Astrocyte (in vitro differentiated cells and primary cell): ENCODE results near the gene CPM. TPM values are rescaled to one million over a fixed set of nuclear protein-coding genes. Genes with fewer than 3 reads are reported as not detected.

Source experiments
- DNase-seq: peaks from one replicate; pipeline ENCODE4 v3.0.0-alpha.2; 2010; ENCODE audit warnings: low read depth
- FAIRE-seq: peaks from 2 replicates; lab custom pipeline; 2011; peaks lifted over from hg19 to GRCh38; lab: Jason Lieb, UNC
- H2AFZ ChIP-seq: 2 replicates; pipeline ENCODE4 v1.6.0; 2012; ENCODE audit warnings: low read depth, low read length, inconsistent platforms
- H3K27ac ChIP-seq: 2 replicates; pipeline ENCODE4 v1.5.1; 2011; ENCODE audit warnings: low read depth, low read length, inconsistent platforms
- H3K27me3 ChIP-seq: 2 replicates; pipeline ENCODE4 v1.6.0; 2011; ENCODE audit warnings: low read length, inconsistent platforms; ENCODE audit not compliant: insufficient read depth
- H3K36me3 ChIP-seq: 2 replicates; pipeline ENCODE4 v1.5.1; 2011; ENCODE audit warnings: low read length, inconsistent platforms; ENCODE audit not compliant: insufficient read depth
- H3K4me1 ChIP-seq: 2 replicates; pipeline ENCODE4 v1.5.1; 2011; ENCODE audit warnings: low read length, inconsistent platforms; ENCODE audit not compliant: insufficient read depth
- H3K4me2 ChIP-seq: 2 replicates; pipeline ENCODE4 v1.6.0; 2012; ENCODE audit warnings: low read length, inconsistent platforms
- H3K4me3 ChIP-seq: 2 replicates; pipeline ENCODE4 v1.5.1; 2011; ENCODE audit warnings: low read depth, mild to moderate bottlenecking, low read length, inconsistent platforms; ENCODE audit not compliant: insufficient read depth
- H3K79me2 ChIP-seq: 2 replicates; pipeline ENCODE4 v1.6.0; 2012; ENCODE audit warnings: mild to moderate bottlenecking, low read length, inconsistent platforms; ENCODE audit not compliant: insufficient read depth
- H3K9ac ChIP-seq: 2 replicates; pipeline ENCODE4 v1.6.0; 2012; ENCODE audit warnings: mild to moderate bottlenecking, low read length, inconsistent platforms
- H3K9me3 ChIP-seq: 2 replicates; pipeline ENCODE4 v1.5.1; 2012; ENCODE audit warnings: low read depth, mild to moderate bottlenecking, low read length, inconsistent platforms; ENCODE audit not compliant: insufficient read depth
- H4K20me1 ChIP-seq: 2 replicates; pipeline ENCODE4 v1.6.0; 2012; ENCODE audit warnings: low read length, inconsistent platforms; ENCODE audit not compliant: insufficient read depth
- H3K27ac Mint-ChIP-seq: one replicate; pipeline ENCODE4 v1.8.0; 2021; ENCODE audit warnings: mild to moderate bottlenecking, mixed read lengths; ENCODE audit not compliant: unreplicated experiment
- H3K27me3 Mint-ChIP-seq: one replicate; pipeline ENCODE4 v1.8.0; 2021; ENCODE audit warnings: low read depth, mixed read lengths; ENCODE audit not compliant: unreplicated experiment
- H3K36me3 Mint-ChIP-seq: one replicate; pipeline ENCODE4 v1.8.0; 2021; ENCODE audit warnings: low read depth, mixed read lengths; ENCODE audit not compliant: unreplicated experiment
- H3K4me1 Mint-ChIP-seq: one replicate; pipeline ENCODE4 v1.8.0; 2021; ENCODE audit warnings: low read depth, mixed read lengths; ENCODE audit not compliant: unreplicated experiment
- H3K4me3 Mint-ChIP-seq: one replicate; pipeline ENCODE4 v1.8.0; 2021; ENCODE audit warnings: mild to moderate bottlenecking, moderate library complexity, mixed read lengths; ENCODE audit not compliant: unreplicated experiment
- H3K9me3 Mint-ChIP-seq: one replicate; pipeline ENCODE4 v1.8.0; 2021; ENCODE audit warnings: mild to moderate bottlenecking, mixed read lengths; ENCODE audit not compliant: unreplicated experiment
- EZH2 ChIP-seq: IDR thresholded peaks from 2 replicates; pipeline ENCODE4 v1.6.1; 2012; ENCODE audit warnings: mild to moderate bottlenecking, low read length, inconsistent platforms; ENCODE audit not compliant: insufficient read depth
- total RNA-seq: library from RNA; stranded (reverse); gene quantifications from 2 replicates; pipeline ENCODE4 v1.2.1, GENCODE V29; 2021
- TF ChIP-seq, protein P1 (sequence below): IDR thresholded peaks from 2 replicates; pipeline ENCODE4 v1.5.1; 2011; ENCODE audit warnings: low read depth, mild to moderate bottlenecking, inconsistent platforms, low read length, moderate library complexity; ENCODE audit not compliant: insufficient read depth

Gene CPM
- total RNA-seq, 1 donor from 2014 or later = 2.7 TPM

DNA sequence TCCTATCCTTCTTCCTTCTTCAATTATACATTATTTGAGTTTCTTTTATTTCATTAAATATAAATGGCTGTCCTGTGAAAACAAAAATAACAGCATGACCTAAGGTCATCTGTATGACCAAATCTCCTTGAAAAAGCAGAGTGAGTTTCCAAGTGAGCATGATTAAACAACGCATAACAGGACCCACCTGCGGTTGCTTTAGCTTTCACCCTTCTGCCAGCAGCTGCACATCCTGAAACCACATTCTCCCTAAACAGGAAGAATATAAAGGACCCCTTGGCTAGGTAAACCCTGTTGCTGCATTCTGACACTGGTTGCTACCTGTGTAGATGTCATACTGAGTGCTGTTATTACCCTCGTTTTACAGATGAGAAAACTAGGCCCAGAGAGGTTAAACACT is 42.8 kb upstream of the CPM start:
- Histone ChIP-seq H2AFZ (no peak overlapping the region), H3K4me1 (no peaks in the 10 kb centered on the region), H3K27ac (no peak overlapping the region), H3K79me2 (no peaks in the 10 kb centered on the region), H3K4me3 (no peak overlapping the region), H4K20me1 (no peaks in the 10 kb centered on the region), H3K4me2 (no peak overlapping the region), H3K9ac (no peak overlapping the region), H3K36me3 (no peaks in the 10 kb centered on the region), H3K27me3 (no peaks in the 10 kb centered on the region), H3K9me3 (no peaks in the 10 kb centered on the region)
- DNase-seq (no peak), FAIRE-seq (no peak)
- H3K27me3 Mint-ChIP-seq = peaks cover under 1% of the 10 kb centered on the region
- no peak overlapping the region for H3K27ac Mint-ChIP-seq
- no peaks in the 10 kb centered on the region for H3K9me3 Mint-ChIP-seq
- no peaks in the 10 kb centered on the region for H3K36me3 Mint-ChIP-seq
- no peak for TF ChIP-seq EZH2
- TF ChIP-seq, protein P1, sequence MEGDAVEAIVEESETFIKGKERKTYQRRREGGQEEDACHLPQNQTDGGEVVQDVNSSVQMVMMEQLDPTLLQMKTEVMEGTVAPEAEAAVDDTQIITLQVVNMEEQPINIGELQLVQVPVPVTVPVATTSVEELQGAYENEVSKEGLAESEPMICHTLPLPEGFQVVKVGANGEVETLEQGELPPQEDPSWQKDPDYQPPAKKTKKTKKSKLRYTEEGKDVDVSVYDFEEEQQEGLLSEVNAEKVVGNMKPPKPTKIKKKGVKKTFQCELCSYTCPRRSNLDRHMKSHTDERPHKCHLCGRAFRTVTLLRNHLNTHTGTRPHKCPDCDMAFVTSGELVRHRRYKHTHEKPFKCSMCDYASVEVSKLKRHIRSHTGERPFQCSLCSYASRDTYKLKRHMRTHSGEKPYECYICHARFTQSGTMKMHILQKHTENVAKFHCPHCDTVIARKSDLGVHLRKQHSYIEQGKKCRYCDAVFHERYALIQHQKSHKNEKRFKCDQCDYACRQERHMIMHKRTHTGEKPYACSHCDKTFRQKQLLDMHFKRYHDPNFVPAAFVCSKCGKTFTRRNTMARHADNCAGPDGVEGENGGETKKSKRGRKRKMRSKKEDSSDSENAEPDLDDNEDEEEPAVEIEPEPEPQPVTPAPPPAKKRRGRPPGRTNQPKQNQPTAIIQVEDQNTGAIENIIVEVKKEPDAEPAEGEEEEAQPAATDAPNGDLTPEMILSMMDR = no peak
- no peak overlapping the region for H3K4me3 Mint-ChIP-seq
- peaks cover 4% of the 10 kb centered on the region for H3K4me1 Mint-ChIP-seq

DNA sequence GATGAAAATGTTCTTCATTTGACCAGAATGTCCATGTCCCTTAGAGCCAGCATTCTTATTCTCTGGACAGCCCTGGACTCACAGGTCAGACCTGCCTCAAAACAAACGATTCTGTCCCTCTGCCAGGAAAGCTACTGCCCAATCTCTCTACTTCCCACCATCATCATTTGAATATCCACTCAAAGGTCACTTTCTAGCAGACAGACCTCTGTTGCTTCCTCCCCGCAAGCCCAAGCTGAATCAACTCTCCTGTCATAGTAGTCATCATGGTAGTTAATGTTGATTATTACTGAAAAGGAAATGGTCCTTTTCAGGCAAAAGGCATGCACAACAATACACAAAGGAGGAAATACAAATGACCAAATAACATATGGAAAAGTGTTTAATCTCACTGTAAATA is 39.6 kb upstream of the CPM start:
- no peak overlapping the region for H2AFZ ChIP-seq
- DNase-seq (no peak), FAIRE-seq (no peak)
- no peaks in the 10 kb centered on the region for H3K9me3 ChIP-seq
- H3K4me2 ChIP-seq = no peak overlapping the region
- H3K27ac ChIP-seq = no peak overlapping the region
- TF ChIP-seq, protein P1 = no peak
- TF ChIP-seq EZH2 = no peak
- H3K4me3 ChIP-seq = no peak overlapping the region
- Mint-ChIP-seq H3K9me3 (no peaks in the 10 kb centered on the region), H3K27me3 (no peaks in the 10 kb centered on the region), H3K4me1 (peaks cover 4% of the 10 kb centered on the region), H3K4me3 (no peak overlapping the region), H3K27ac (no peak overlapping the region), H3K36me3 (no peaks in the 10 kb centered on the region)
- no peaks in the 10 kb centered on the region for H3K36me3 ChIP-seq
- no peaks in the 10 kb centered on the region for H3K79me2 ChIP-seq
- no peaks in the 10 kb centered on the region for H3K27me3 ChIP-seq
- no peaks in the 10 kb centered on the region for H4K20me1 ChIP-seq
- no peaks in the 10 kb centered on the region for H3K4me1 ChIP-seq
- no peak overlapping the region for H3K9ac ChIP-seq

DNA sequence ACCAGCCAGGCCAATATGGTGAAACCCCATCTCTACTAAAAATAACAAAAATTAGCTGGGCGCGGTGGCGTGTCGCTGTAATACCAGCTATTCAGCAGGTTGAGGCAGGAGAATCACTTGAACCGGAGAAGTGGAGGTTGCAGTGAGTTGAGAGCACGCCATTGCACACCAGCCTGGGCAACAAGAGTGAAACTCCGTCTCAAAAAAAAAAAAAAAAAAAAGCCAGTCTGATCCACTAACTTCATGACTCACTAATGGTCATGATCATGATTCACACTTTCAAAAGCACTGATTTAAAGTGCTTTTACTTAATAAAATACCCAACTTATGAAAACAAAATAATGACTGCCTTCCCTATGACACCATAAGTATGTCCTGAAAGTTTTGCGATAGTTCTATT is 38.4 kb upstream of the CPM start:
- Mint-ChIP-seq H3K4me3 (no peak overlapping the region), H3K27me3 (no peaks in the 10 kb centered on the region), H3K36me3 (no peaks in the 10 kb centered on the region), H3K9me3 (no peaks in the 10 kb centered on the region), H3K4me1 (peaks cover 4% of the 10 kb centered on the region), H3K27ac (peak overlapping the region; percentile 41)
- Histone ChIP-seq H3K4me2 (peak overlapping the region; percentile 12), H3K27ac (no peak overlapping the region), H3K9me3 (no peaks in the 10 kb centered on the region), H3K36me3 (no peaks in the 10 kb centered on the region), H3K79me2 (no peaks in the 10 kb centered on the region), H3K27me3 (no peaks in the 10 kb centered on the region), H3K4me3 (no peak overlapping the region), H2AFZ (no peak overlapping the region), H3K4me1 (no peaks in the 10 kb centered on the region), H3K9ac (no peak overlapping the region), H4K20me1 (no peaks in the 10 kb centered on the region)
- DNase-seq = peak; percentile 77
- TF ChIP-seq EZH2 = no peak
- TF ChIP-seq, protein P1 = no peak
- FAIRE-seq = peak; percentile 71
